OCI-LY7 (cell line): Measurements from ENCODE around the gene MGA. TPM values are rescaled to one million over a fixed set of nuclear protein-coding genes. Genes with fewer than 3 reads are reported as not detected.

Experiments
- BruUV-seq: library from RNA; stranded (reverse); fragments of 400-500 nt; replicated peaks from 2 replicates; lab custom pipeline; 2021; lab: Mats Ljungman, UMichigan
- CTCF ChIA-PET: fragments of 300-600 bp; sonication (Branson Sonifier 250); formaldehyde crosslinking; loops from one replicate; lab custom pipeline; 2022; ENCODE audit warnings: antibody characterized with exemption; ENCODE audit not compliant: unreplicated experiment; lab: Charles Lee
- POLR2A ChIA-PET: fragments of 300-600 bp; sonication (Branson Sonifier 250); formaldehyde crosslinking; loops from one replicate; lab custom pipeline; 2022; ENCODE audit warnings: antibody characterized with exemption; lab: Charles Lee
- DNase-seq: peaks from one replicate; pipeline ENCODE4 v3.0.0-alpha.2; 2015; ENCODE audit warnings: low spot score
- H2AFZ ChIP-seq: fragments of 200-600 bp; sonication (generic), shearing (Covaris generic); 2 replicates; pipeline ENCODE4 v1.6.1; 2014; ENCODE audit warnings: mild to moderate bottlenecking, antibody characterized with exemption, low read length, moderate library complexity
- H3K27ac ChIP-seq: fragments of 200-600 bp; sonication (generic); 2 replicates; pipeline ENCODE4 v1.5.1; 2014; ENCODE audit warnings: mixed run types, low read depth, mild to moderate bottlenecking, moderate library complexity, low read length, inconsistent platforms; ENCODE audit not compliant: poor library complexity, severe bottlenecking
- H3K36me3 ChIP-seq: fragments of 200-600 bp; sonication (generic); 2 replicates; pipeline ENCODE4 v1.6.1; 2014; ENCODE audit warnings: mild to moderate bottlenecking, antibody characterized with exemption, low read length, moderate library complexity, mixed read lengths; ENCODE audit not compliant: insufficient read depth
- H3K4me1 ChIP-seq: fragments of 200-600 bp; sonication (generic); 2 replicates; pipeline ENCODE4 v1.5.1; 2014; ENCODE audit warnings: mild to moderate bottlenecking, low read length; ENCODE audit not compliant: insufficient read depth, poor library complexity, severe bottlenecking
- H3K4me2 ChIP-seq: fragments of 200-600 bp; sonication (generic); 2 replicates; pipeline ENCODE4 v1.6.1; 2014; ENCODE audit warnings: mild to moderate bottlenecking, low read length
- H3K4me3 ChIP-seq: fragments of 200-600 bp; sonication (generic); 2 replicates; pipeline ENCODE4 v1.5.1; 2014; ENCODE audit warnings: mild to moderate bottlenecking, low read depth, low read length; ENCODE audit not compliant: poor library complexity, severe bottlenecking
- H3K79me2 ChIP-seq: fragments of 200-600 bp; sonication (generic); 2 replicates; pipeline ENCODE4 v1.6.1; 2016; ENCODE audit warnings: low read depth, mild to moderate bottlenecking, low read length, moderate library complexity, mixed read lengths; ENCODE audit not compliant: insufficient read depth
- H3K9me2 ChIP-seq: fragments of 200-600 bp; sonication (generic); 2 replicates; pipeline ENCODE4 v1.6.1; 2016; ENCODE audit warnings: mild to moderate bottlenecking, low read length, mixed read lengths; ENCODE audit not compliant: insufficient read depth
- H3K9me3 ChIP-seq: fragments of 200-600 bp; sonication (generic); 2 replicates; pipeline ENCODE4 v1.6.1; 2014; ENCODE audit warnings: mild to moderate bottlenecking, mixed run types, low read length, mixed read lengths
- H4K20me1 ChIP-seq: fragments of 200-600 bp; sonication (generic); 2 replicates; pipeline ENCODE4 v1.6.1; 2014; ENCODE audit warnings: mild to moderate bottlenecking, antibody characterized with exemption, low read length, moderate library complexity, mixed read lengths; ENCODE audit not compliant: insufficient read depth
- EZH2phosphoT487 ChIP-seq: fragments of 200-600 bp; sonication (generic); IDR thresholded peaks from 2 replicates; pipeline ENCODE4 v1.6.1; 2018; ENCODE audit warnings: low read depth, borderline replicate concordance, mild to moderate bottlenecking, mixed run types, antibody characterized with exemption, low read length, moderate library complexity, mixed read lengths
- intact Hi-C: fragments of 100-400 bp; cut with micrococcal nuclease; formaldehyde crosslinking; loops from one replicate; pipeline ENCODE4 v1.10.0; 2022; ENCODE audit not compliant: unreplicated experiment
- total RNA-seq, 2 experiments: library from RNA; depleted of rRNA in 1 of 2; stranded (reverse); fragments of >200 nt in 1 of 2; shearing (Covaris generic) in 1 of 2; gene quantifications; 2 replicates each; pipeline ENCODE4 v1.2.3, GENCODE V29; 2014 to 2022
- TF ChIP-seq, protein P1 (sequence below): fragments of 200-600 bp; sonication (generic); conservative IDR thresholded peaks from 2 replicates; pipeline ENCODE4 v1.5.1; 2014; ENCODE audit warnings: mild to moderate bottlenecking, antibody characterized with exemption, low read length, moderate library complexity, mixed read lengths

MGA gene
- total RNA-seq, 2 experiments from 2014 or later: 48.8 to 59.1 TPM

DNA sequence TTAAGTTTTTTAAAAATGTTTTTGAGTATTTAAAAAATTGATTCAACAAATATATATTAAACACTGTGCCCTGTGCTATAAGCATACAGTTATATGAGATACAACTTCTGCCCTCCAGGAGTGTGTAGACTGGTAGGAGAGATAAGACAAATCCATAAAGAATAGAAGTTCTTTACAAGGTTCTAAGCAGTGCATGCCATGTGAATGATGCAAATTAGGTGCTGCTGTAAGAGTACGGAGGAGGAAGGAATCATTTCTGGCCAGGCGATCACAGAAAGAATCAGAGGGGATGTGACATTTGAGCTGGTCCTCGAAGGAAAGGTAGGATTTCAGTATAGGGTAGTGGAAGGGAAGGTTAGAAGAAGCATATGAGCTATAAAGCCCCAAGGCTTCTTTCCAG is 128.1 kb downstream of the MGA start:
- peak overlapping the region; percentile 29; the same call in 1 of the 2 replicates for H3K4me2 ChIP-seq

DNA sequence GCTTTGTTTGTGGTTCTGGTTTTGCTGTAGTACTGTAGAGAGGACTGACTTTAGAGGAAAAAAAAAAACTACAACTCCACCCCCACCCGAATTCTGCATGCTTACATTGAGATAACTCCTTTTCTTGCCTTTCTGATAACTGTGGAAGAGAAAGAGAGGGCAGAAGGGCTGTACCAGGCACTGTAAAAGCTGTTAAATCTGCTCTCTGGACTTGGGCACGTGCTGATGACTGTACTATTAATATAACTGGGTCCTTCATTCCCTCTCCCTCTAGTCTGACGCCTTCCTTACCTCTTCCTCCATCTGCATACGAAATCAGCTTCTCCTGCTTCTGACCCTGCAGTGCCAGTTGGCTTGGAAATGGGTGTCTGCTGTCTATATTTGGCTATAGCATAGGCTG is 129.0 kb downstream of the MGA start:
- Histone ChIP-seq H2AFZ (no peak overlapping the region), H3K79me2 (0 out of 2 replicates have a peak, but pooled peaks cover 4% of the 10 kb centered on the region), H3K4me3 (no peak overlapping the region), H3K36me3 (no peaks in the 10 kb centered on the region; the same call in 1 of the 2 replicates), H3K9me2 (no peaks in the 10 kb centered on the region), H4K20me1 (no peaks in the 10 kb centered on the region), H3K27ac (no peak overlapping the region), H3K4me1 (peaks cover 50% of the 10 kb centered on the region), H3K9me3 (no peaks in the 10 kb centered on the region), H3K4me2 (no peak overlapping the region)
- no TSS peak for BruUV-seq
- no peak for TF ChIP-seq EZH2phosphoT487
- TF ChIP-seq, protein P1, sequence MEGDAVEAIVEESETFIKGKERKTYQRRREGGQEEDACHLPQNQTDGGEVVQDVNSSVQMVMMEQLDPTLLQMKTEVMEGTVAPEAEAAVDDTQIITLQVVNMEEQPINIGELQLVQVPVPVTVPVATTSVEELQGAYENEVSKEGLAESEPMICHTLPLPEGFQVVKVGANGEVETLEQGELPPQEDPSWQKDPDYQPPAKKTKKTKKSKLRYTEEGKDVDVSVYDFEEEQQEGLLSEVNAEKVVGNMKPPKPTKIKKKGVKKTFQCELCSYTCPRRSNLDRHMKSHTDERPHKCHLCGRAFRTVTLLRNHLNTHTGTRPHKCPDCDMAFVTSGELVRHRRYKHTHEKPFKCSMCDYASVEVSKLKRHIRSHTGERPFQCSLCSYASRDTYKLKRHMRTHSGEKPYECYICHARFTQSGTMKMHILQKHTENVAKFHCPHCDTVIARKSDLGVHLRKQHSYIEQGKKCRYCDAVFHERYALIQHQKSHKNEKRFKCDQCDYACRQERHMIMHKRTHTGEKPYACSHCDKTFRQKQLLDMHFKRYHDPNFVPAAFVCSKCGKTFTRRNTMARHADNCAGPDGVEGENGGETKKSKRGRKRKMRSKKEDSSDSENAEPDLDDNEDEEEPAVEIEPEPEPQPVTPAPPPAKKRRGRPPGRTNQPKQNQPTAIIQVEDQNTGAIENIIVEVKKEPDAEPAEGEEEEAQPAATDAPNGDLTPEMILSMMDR: no peak
- POLR2A ChIA-PET: interaction anchor here (1.3 to 1.6 kb wide), 2 partner anchors 9 to 11 kb away, joined by 5 to 7 read pairs; no protein-coding TSS in a partner anchor
- CTCF ChIA-PET: no interaction called here
- DNase-seq: no peak
- intact Hi-C loops: no loop called here

More for the DNA sequence above, 128.1 kb downstream of the MGA start:
- DNase-seq: no peak
- 0 out of 2 replicates have a peak, but pooled peaks cover 4% of the 10 kb centered on the region for H3K79me2 ChIP-seq
- H3K4me1 ChIP-seq: peaks cover 46% of the 10 kb centered on the region
- no peak overlapping the region for H2AFZ ChIP-seq
- intact Hi-C loops: no loop called here
- H3K36me3 ChIP-seq: peaks cover 4% of the 10 kb centered on the region; the same call in 1 of the 2 replicates
- H3K4me3 ChIP-seq: no peak overlapping the region
- H4K20me1 ChIP-seq: no peaks in the 10 kb centered on the region
- TF ChIP-seq, protein P1: no peak
- TF ChIP-seq EZH2phosphoT487: no peak
- CTCF ChIA-PET: no interaction called here
- no peaks in the 10 kb centered on the region for H3K9me2 ChIP-seq
- no TSS peak for BruUV-seq
- H3K9me3 ChIP-seq: no peaks in the 10 kb centered on the region
- POLR2A ChIA-PET: interaction anchor here (1.3 to 1.6 kb wide), 2 partner anchors 8 to 10 kb away, joined by 5 to 7 read pairs; no protein-coding TSS in a partner anchor
- no peak overlapping the region for H3K27ac ChIP-seq

DNA sequence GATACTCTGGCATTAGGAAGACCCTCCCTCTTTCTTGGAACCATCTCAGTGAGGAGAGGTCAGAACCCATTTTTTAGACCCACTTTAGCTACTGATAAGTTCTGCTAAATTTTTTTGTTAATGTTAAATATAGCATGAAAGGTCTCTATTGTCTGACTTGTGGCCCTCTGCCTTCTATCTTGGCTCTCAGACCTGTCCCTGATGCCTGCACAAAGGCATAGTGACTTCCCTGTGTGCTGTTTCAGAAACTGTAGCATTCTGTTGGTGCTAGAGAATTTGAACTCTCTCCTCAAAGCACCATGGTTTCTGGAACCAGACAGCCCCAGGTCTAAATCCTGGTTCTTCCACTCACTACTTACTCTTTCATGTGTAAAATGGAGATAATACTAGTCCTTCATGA is 129.5 kb downstream of the MGA start:
- H3K27ac ChIP-seq: no peak overlapping the region
- no peak overlapping the region for H2AFZ ChIP-seq
- POLR2A ChIA-PET: interaction anchor here (1.0 to 1.6 kb wide), 3 partner anchors 9 to 20 kb away, joined by 4 to 7 read pairs (median 5); no protein-coding TSS in a partner anchor
- 0 out of 2 replicates have a peak, but pooled peaks cover 4% of the 10 kb centered on the region for H3K79me2 ChIP-seq
- intact Hi-C loops: no loop called here
- H3K4me2 ChIP-seq: no peak overlapping the region
- TF ChIP-seq, protein P1: no peak
- TF ChIP-seq EZH2phosphoT487: no peak
- no peaks in the 10 kb centered on the region for H4K20me1 ChIP-seq
- CTCF ChIA-PET: no interaction called here
- no peak for DNase-seq
- no peaks in the 10 kb centered on the region for H3K9me3 ChIP-seq
- peaks cover 54% of the 10 kb centered on the region for H3K4me1 ChIP-seq
- BruUV-seq: no TSS peak
- no peaks in the 10 kb centered on the region for H3K36me3 ChIP-seq
- no peak overlapping the region for H3K4me3 ChIP-seq
- H3K9me2 ChIP-seq: no peaks in the 10 kb centered on the region
